MM.1S (cell line): Measurements from ENCODE around the gene CLIC4.
"Not testable (repeated sequence)": the region's sequence is repeated elsewhere in the genome, so short reads cannot be mapped to it uniquely, and the experiment has no call there.

Experiments
- DNase-seq: peaks from one replicate; pipeline ENCODE4 v3.0.0-alpha.2; 2015
- H2AFZ ChIP-seq: fragments of 300-600 bp; sonication (generic); 2 replicates; pipeline ENCODE4 v1.6.0; 2016; ENCODE audit warnings: antibody characterized with exemption, low read length
- H3F3A ChIP-seq: fragments of 300-600 bp; sonication (generic); 2 replicates; pipeline ENCODE4 v1.6.1; 2016; ENCODE audit warnings: mild to moderate bottlenecking, antibody characterized with exemption, low read length, moderate library complexity, mixed read lengths; ENCODE audit not compliant: insufficient read depth
- H3K27ac ChIP-seq: fragments of 300-600 bp; sonication (generic); 2 replicates; pipeline ENCODE4 v1.5.1; 2016; ENCODE audit warnings: mild to moderate bottlenecking, low read length
- H3K27me3 ChIP-seq: fragments of 300-600 bp; sonication (generic); replicated peaks from 2 replicates; pipeline ENCODE4 v1.6.0; 2016; ENCODE audit warnings: low read length; ENCODE audit not compliant: insufficient read depth
- H3K36me3 ChIP-seq: fragments of 300-600 bp; sonication (generic); replicated peaks from 2 replicates; pipeline ENCODE4 v1.6.1; 2016; ENCODE audit warnings: mild to moderate bottlenecking, low read length, mixed read lengths; ENCODE audit not compliant: insufficient read depth
- H3K4me1 ChIP-seq: fragments of 300-600 bp; sonication (generic); 2 replicates; pipeline ENCODE4 v1.6.1; 2016; ENCODE audit warnings: low read length, mixed read lengths
- H3K4me2 ChIP-seq: fragments of 300-600 bp; sonication (generic); 2 replicates; pipeline ENCODE4 v1.6.0; 2016; ENCODE audit warnings: low read depth, low read length
- H3K4me3 ChIP-seq: fragments of 300-600 bp; sonication (generic); 2 replicates; pipeline ENCODE4 v1.5.1; 2016; ENCODE audit warnings: low read length, mixed read lengths
- H3K79me2 ChIP-seq: fragments of 300-600 bp; sonication (generic); 2 replicates; pipeline ENCODE4 v1.6.1; 2016; ENCODE audit warnings: mixed run types, low read length, mixed read lengths
- H3K9ac ChIP-seq: fragments of 300-600 bp; sonication (generic); 2 replicates; pipeline ENCODE4 v1.6.1; 2016; ENCODE audit warnings: low read length, mixed read lengths
- H3K9me2 ChIP-seq: fragments of 300-600 bp; sonication (generic); replicated peaks from 2 replicates; pipeline ENCODE4 v1.6.1; 2016; ENCODE audit warnings: mild to moderate bottlenecking, low read length, mixed read lengths; ENCODE audit not compliant: insufficient read depth
- H3K9me3 ChIP-seq: fragments of 300-600 bp; sonication (generic); replicated peaks from 2 replicates; pipeline ENCODE4 v1.6.1; 2016; ENCODE audit warnings: mild to moderate bottlenecking, low read length, mixed read lengths; ENCODE audit not compliant: insufficient read depth
- H4K20me1 ChIP-seq: fragments of 300-600 bp; sonication (generic); 2 replicates; pipeline ENCODE4 v1.6.1; 2016; ENCODE audit warnings: mild to moderate bottlenecking, low read length, moderate library complexity, mixed read lengths; ENCODE audit not compliant: insufficient read depth
- EZH2 ChIP-seq: fragments of 300-600 bp; sonication (generic); optimal IDR thresholded peaks from 2 replicates; pipeline ENCODE3; 2017; ENCODE audit warnings: low read depth, mild to moderate bottlenecking, antibody characterized with exemption, low read length, mixed read lengths
- EZH2phosphoT487 ChIP-seq: fragments of 300-600 bp; sonication (generic); IDR thresholded peaks from 2 replicates; pipeline ENCODE4 v1.6.1; 2018; ENCODE audit warnings: antibody characterized with exemption, low read length
- TF ChIP-seq, protein P1 (sequence below): fragments of 300-600 bp; sonication (generic); IDR thresholded peaks from 2 replicates; pipeline ENCODE4 v1.5.1; 2016; ENCODE audit warnings: antibody characterized with exemption, low read length, mixed read lengths

Gene CLIC4

DNA sequence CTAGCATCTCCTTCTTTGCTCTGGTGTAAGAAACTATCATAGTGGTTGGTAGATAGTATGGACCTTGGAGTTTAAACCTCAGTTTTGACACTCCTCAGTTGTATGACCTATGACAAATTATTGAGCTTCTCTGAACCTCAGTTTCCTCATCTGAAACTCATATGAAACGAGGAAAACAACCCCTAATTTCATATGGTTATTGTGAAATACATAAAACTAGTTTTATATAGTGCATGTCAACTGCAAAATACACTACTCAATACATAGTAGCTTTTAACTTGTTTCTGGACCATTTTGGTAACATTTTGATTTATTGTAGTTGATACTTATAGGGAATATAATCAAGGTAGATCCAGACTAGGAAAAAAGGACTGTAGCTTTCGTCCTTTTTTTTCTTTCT lies 32.9 kb downstream of the CLIC4 start:
- H3K4me1 ChIP-seq: 0 out of 2 replicates have a peak, but pooled peaks cover 4% of the 10 kb centered on the region
- H3K79me2 ChIP-seq: peaks cover 100% of the 10 kb centered on the region
- no peak overlapping the region for H2AFZ ChIP-seq
- H3K27ac ChIP-seq: no peak overlapping the region
- H3K36me3 ChIP-seq: no peaks in the 10 kb centered on the region; the same call in 1 of the 2 replicates
- TF ChIP-seq EZH2phosphoT487 (no peak), EZH2 (no peak)
- TF ChIP-seq, protein P1, sequence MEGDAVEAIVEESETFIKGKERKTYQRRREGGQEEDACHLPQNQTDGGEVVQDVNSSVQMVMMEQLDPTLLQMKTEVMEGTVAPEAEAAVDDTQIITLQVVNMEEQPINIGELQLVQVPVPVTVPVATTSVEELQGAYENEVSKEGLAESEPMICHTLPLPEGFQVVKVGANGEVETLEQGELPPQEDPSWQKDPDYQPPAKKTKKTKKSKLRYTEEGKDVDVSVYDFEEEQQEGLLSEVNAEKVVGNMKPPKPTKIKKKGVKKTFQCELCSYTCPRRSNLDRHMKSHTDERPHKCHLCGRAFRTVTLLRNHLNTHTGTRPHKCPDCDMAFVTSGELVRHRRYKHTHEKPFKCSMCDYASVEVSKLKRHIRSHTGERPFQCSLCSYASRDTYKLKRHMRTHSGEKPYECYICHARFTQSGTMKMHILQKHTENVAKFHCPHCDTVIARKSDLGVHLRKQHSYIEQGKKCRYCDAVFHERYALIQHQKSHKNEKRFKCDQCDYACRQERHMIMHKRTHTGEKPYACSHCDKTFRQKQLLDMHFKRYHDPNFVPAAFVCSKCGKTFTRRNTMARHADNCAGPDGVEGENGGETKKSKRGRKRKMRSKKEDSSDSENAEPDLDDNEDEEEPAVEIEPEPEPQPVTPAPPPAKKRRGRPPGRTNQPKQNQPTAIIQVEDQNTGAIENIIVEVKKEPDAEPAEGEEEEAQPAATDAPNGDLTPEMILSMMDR: no peak
- DNase-seq: no peak
- no peak overlapping the region for H3K4me3 ChIP-seq
- H4K20me1 ChIP-seq: peaks cover 34% of the 10 kb centered on the region
- no peaks in the 10 kb centered on the region for H3K27me3 ChIP-seq
- no peaks in the 10 kb centered on the region for H3F3A ChIP-seq
- no peaks in the 10 kb centered on the region for H3K9me2 ChIP-seq
- no peaks in the 10 kb centered on the region for H3K9me3 ChIP-seq
- H3K4me2 ChIP-seq: no peak overlapping the region
- no peak overlapping the region for H3K9ac ChIP-seq

DNA sequence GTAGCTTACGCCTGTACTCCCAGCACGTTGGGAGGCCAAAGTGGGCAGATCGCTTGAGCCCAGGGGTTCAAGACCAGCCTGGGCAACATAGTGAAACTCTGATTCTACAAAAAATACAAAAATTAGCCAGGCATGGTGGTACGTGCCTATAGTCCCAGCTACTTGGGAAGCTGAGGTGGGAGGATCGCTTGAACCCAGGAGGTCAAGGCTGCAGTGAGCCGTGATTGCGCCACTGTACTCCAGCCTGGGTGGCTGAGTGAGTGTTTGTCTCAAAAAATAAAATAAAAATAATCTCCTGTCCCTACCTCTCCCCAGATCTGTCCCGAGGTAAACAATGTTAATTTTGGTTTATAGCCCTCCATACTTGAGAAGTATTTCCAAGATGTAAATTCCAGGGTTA lies 34.0 kb downstream of the CLIC4 start:
- not testable (repeated sequence) for DNase-seq
- peaks cover 31% of the 10 kb centered on the region for H4K20me1 ChIP-seq

DNA sequence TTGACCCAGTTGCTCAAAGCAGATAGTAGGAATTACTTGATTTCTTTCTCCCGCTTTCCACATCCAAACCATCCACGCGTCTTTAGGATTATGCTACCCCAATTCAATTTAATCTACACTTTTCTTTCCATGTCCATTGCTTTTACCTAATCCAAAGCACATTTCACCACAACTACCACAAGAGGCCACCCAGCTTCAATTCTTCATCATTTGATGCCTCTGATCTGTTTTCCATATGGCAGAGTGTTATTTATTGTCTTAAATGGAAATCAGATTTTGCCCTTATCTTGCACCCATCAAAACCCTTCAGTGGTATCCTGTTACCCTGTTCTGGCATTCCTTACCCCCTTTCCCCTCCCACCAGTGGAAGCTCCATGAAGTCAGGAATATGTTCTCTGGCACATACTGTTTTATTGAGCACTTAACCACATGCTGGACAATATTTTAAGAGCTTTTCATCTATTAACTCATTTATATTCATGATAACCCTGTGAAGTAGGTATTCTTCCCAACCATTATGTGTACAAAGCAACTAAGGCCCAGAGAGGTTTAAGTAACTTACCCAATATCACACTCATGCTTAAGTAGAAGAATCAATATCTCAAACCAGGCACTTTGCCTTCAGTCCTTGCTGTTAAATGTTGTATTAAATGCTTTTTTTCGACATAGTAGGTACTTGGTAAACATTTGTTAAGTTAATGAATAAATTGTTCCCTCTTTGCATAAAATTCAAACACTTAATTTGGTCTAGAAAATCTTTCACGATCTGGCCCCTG lies 34.6 kb downstream of the CLIC4 start:
- peaks cover 31% of the 10 kb centered on the region for H4K20me1 ChIP-seq

More for the DNA sequence above, 34.0 kb downstream of the CLIC4 start:
- H3F3A ChIP-seq, H2AFZ ChIP-seq, H3K4me2 ChIP-seq, H3K9ac ChIP-seq, H3K4me1 ChIP-seq, H3K27me3 ChIP-seq, H3K27ac ChIP-seq, H3K36me3 ChIP-seq, H3K9me3 ChIP-seq, H3K4me3 ChIP-seq, H3K9me2 ChIP-seq: not testable (repeated sequence)
- H3K79me2 ChIP-seq: peaks cover 100% of the 10 kb centered on the region

DNA sequence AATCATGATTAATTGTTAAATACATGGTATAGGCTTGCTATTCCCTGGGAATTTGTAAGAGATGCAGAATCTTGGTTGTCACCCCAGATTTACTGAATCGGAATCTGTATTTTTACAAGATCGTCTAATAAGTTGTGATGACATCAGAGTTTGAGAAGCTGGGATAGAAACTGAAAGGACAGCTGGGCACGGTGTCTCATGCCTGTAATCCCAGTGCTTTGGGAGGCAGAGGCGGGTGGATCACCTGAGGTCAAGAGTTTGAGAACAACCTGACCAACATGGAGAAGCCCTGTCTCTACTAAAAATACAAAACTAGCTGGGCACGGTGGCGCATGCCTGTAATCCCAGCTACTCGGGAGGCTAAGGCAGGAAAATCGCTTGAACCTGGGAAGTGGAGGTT lies 35.4 kb downstream of the CLIC4 start:
- H3K36me3 ChIP-seq, H3K9ac ChIP-seq, H3K27ac ChIP-seq, H3K4me1 ChIP-seq, H3K4me2 ChIP-seq, H2AFZ ChIP-seq, H3K9me2 ChIP-seq, H3F3A ChIP-seq, H3K27me3 ChIP-seq, DNase-seq, H3K9me3 ChIP-seq, H3K4me3 ChIP-seq: not testable (repeated sequence)
- Histone ChIP-seq H4K20me1 (peaks cover 34% of the 10 kb centered on the region), H3K79me2 (peaks cover 100% of the 10 kb centered on the region)

More for the DNA sequence above, 34.6 kb downstream of the CLIC4 start:
- Histone ChIP-seq H3K4me3 (no peak overlapping the region), H3K27ac (no peak overlapping the region), H3K9me2 (no peaks in the 10 kb centered on the region), H3F3A (no peaks in the 10 kb centered on the region), H3K4me2 (no peak overlapping the region), H3K27me3 (no peaks in the 10 kb centered on the region), H2AFZ (no peak overlapping the region), H3K79me2 (peaks cover 100% of the 10 kb centered on the region), H3K4me1 (0 out of 2 replicates have a peak, but pooled peaks cover 4% of the 10 kb centered on the region), H3K9me3 (no peaks in the 10 kb centered on the region), H3K9ac (no peak overlapping the region), H3K36me3 (no peaks in the 10 kb centered on the region; the same call in 1 of the 2 replicates)
- TF ChIP-seq, protein P1: no peak
- TF ChIP-seq EZH2: no peak
- no peak for TF ChIP-seq EZH2phosphoT487
- DNase-seq: no peak
